Stimulated activated CD8-positive, alpha-beta memory T cell treated with anti-CD3 and anti-CD28 coated beads, Interleukin-15, amount 100 ng/mL, for 4 hours (primary cell): Measurements from ENCODE around the gene NTPCR.
"Not testable (repeated sequence)": the region's sequence is repeated elsewhere in the genome, so short reads cannot be mapped to it uniquely, and the experiment has no call there.

ENCODE experiments used
- DNase-seq, 2 donors: peaks; one replicate each; pipeline ENCODE4 v3.0.0-alpha.2; 2020; ENCODE audit warnings: low read depth in 2 of 2

The NTPCR gene

GRCh38 chr1:232950197-232951176 lies at the start of gene NTPCR:
Gene NTPCR (plus strand): TSS chr1:232950611. CDS start chr1:232950711, 100 bp downstream.
- peak; percentile 87 to 88 for DNase-seq

GRCh38 chr1:232900818-232901217 lies 49.6 kb upstream of the NTPCR start:
- DNase-seq = no peak

GRCh38 chr1:232901255-232901654 lies 49.2 kb upstream of the NTPCR start:
- no peak for DNase-seq

GRCh38 chr1:232902774-232903350 lies 47.5 kb upstream of the NTPCR start:
- no peak for DNase-seq

- DNase-seq = no peak
Measured at GRCh38 chr1:232904131-232904530, 46.3 kb upstream of the NTPCR start.

GRCh38 chr1:232904566-232904965 lies 45.8 kb upstream of the NTPCR start:
- no peak for DNase-seq

- DNase-seq = no peak
Measured at GRCh38 chr1:232905331-232906034, 44.9 kb upstream of the NTPCR start.

- no peak for DNase-seq
Measured at GRCh38 chr1:232906441-232906840, 44.0 kb upstream of the NTPCR start.

- DNase-seq = no peak
Measured at GRCh38 chr1:232908831-232909230, 41.6 kb upstream of the NTPCR start.

- DNase-seq = no peak
Measured at GRCh38 chr1:232909752-232910151, 40.7 kb upstream of the NTPCR start.

- DNase-seq = no peak
Measured at GRCh38 chr1:232911027-232911599, 39.3 kb upstream of the NTPCR start.

GRCh38 chr1:232912845-232913580 lies 37.4 kb upstream of the NTPCR start:
- DNase-seq = no peak

GRCh38 chr1:232914271-232914670 lies 36.1 kb upstream of the NTPCR start:
- not testable (repeated sequence) for DNase-seq

- no peak for DNase-seq
Measured at GRCh38 chr1:232915212-232915611, 35.2 kb upstream of the NTPCR start.

- no peak for DNase-seq
Measured at GRCh38 chr1:232917053-232917452, 33.4 kb upstream of the NTPCR start.

GRCh38 chr1:232921381-232921780 lies 29.0 kb upstream of the NTPCR start:
- no peak for DNase-seq

- no peak for DNase-seq
Measured at GRCh38 chr1:232922485-232922884, 27.9 kb upstream of the NTPCR start.

GRCh38 chr1:232923739-232924386 lies 26.5 kb upstream of the NTPCR start:
- peak in 1 of 2 donors; percentile 5 for DNase-seq

GRCh38 chr1:232924874-232925273 lies 25.5 kb upstream of the NTPCR start:
- no peak for DNase-seq

- DNase-seq = no peak
Measured at GRCh38 chr1:232925421-232926220, 24.8 kb upstream of the NTPCR start.
